ENCODE measurements around the gene WDR74. TPM values are rescaled to one million over a fixed set of nuclear protein-coding genes. Genes with fewer than 3 reads are reported as not detected.

WDR74 gene
- total and polyA plus RNA-seq, 2 of the 13 experiments (the other 11 are each of a cell fraction or from before 2014, with no cell fraction given): 77.0 to 83.3 TPM

DNA sequence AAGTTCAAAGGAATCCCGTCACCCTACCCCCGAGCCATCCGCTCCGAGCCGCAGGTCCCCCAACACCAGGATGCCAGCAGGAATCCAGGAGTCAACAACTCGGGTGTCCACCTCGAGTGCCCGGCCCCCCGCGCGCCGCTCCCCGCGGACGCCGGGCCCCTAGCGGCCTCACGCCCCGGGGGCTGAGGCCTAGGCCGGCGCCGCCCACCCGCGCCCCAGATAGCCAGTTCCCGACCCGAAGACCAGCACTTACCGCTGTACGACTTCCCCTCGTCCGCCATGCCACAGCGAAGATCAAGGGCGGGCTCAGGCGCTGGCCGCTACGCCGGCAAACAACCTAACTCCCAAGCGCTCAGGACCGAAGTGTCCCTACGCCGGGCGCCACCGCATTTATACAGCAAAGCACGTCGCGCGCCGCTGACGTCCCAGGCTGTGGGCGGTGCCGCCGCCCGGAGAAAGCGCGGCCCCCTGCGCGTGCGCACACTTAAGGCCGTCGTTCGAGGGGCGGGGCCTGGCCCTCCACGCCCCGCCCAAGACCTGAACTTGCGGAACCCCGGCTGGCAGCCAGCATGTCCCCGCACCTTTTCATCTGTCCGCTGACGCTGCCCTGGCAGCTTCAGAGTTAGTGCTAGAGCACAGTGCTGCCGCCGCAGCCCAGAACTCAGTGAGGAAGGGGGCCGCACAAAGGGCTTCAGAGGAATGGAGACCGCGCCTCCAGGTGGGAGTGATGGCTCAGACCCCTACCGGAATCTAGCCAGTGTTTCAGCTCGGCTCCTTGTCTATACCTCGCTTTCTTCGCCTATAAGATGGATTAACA lies 34.1 kb downstream of the WDR74 start, which contains the start of gene NXF1 (continued):
- TF ChIP-seq HOXA9 (CRISPR knock-in tag; IDR thresholded peaks at IDR 0.05; ENCODE audit: borderline replicate concordance): 0 out of 2 replicates have a peak, but pooled peaks have one; percentile 6
- TF ChIP-seq HNRNPH1 (optimal IDR thresholded peaks at IDR 0.05; ENCODE audit: low read depth, low read length): no peak
- TF ChIP-seq ZNF382 (CRISPR knock-in tag; IDR thresholded peaks at IDR 0.05; ENCODE audit: borderline replicate concordance): no peak
- TF ChIP-seq ZSCAN25 (CRISPR knock-in tag; IDR thresholded peaks at IDR 0.05): peak; percentile 74
- no peak for TF ChIP-seq ZNF180 (CRISPR knock-in tag; IDR thresholded peaks at IDR 0.05; ENCODE audit: borderline replicate concordance, low read depth)
- TF ChIP-seq PHF8 (CRISPR knock-in tag; IDR thresholded peaks at IDR 0.05): peak; percentile 98
- TF ChIP-seq ZNF564 (CRISPR knock-in tag; IDR thresholded peaks at IDR 0.05): peak; percentile 87
- no peak for TF ChIP-seq ZNF839 (CRISPR knock-in tag; IDR thresholded peaks at IDR 0.05; ENCODE audit: borderline replicate concordance)
- TF ChIP-seq SMARCE1 (IDR thresholded peaks at IDR 0.05; ENCODE audit: borderline replicate concordance): no peak
- no peak for TF ChIP-seq ZNF577 (CRISPR knock-in tag; IDR thresholded peaks at IDR 0.05; ENCODE audit: borderline replicate concordance, low read depth)
- no peak for TF ChIP-seq KAT2B (IDR thresholded peaks at IDR 0.05; ENCODE audit: borderline replicate concordance, low read depth, low read length)
- peak; percentile 58 for TF ChIP-seq FOXA3 (CRISPR knock-in tag; IDR thresholded peaks at IDR 0.05)
- peak; percentile 51; the same call in 1 of the 2 replicates for TF ChIP-seq CCDC6 (CRISPR knock-in tag; IDR thresholded peaks at IDR 0.05)
- TF ChIP-seq KDM6A (CRISPR knock-in tag; IDR thresholded peaks at IDR 0.05; ENCODE audit: low read depth): peak; percentile 33; the same call in 1 of the 2 replicates
- 0 out of 2 replicates have a peak, but pooled peaks have one; percentile 59 for TF ChIP-seq ZNF160 (CRISPR knock-in tag; IDR thresholded peaks at IDR 0.05)
- TF ChIP-seq ZBTB49 (CRISPR knock-in tag; IDR thresholded peaks at IDR 0.05; ENCODE audit: borderline replicate concordance): no peak
- TF ChIP-seq, protein P1, sequence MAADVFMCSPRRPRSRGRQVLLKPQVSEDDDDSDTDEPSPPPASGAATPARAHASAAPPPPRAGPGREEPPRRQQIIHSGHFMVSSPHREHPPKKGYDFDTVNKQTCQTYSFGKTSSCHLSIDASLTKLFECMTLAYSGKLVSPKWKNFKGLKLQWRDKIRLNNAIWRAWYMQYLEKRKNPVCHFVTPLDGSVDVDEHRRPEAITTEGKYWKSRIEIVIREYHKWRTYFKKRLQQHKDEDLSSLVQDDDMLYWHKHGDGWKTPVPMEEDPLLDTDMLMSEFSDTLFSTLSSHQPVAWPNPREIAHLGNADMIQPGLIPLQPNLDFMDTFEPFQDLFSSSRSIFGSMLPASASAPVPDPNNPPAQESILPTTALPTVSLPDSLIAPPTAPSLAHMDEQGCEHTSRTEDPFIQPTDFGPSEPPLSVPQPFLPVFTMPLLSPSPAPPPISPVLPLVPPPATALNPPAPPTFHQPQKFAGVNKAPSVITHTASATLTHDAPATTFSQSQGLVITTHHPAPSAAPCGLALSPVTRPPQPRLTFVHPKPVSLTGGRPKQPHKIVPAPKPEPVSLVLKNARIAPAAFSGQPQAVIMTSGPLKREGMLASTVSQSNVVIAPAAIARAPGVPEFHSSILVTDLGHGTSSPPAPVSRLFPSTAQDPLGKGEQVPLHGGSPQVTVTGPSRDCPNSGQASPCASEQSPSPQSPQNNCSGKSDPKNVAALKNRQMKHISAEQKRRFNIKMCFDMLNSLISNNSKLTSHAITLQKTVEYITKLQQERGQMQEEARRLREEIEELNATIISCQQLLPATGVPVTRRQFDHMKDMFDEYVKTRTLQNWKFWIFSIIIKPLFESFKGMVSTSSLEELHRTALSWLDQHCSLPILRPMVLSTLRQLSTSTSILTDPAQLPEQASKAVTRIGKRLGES (CRISPR knock-in tag; IDR thresholded peaks at IDR 0.05; ENCODE audit: borderline replicate concordance): no peak
- TF ChIP-seq ZNF720 (CRISPR knock-in tag; IDR thresholded peaks at IDR 0.05): no peak
- peak; percentile 88; the same call in 1 of the 2 replicates for TF ChIP-seq MEIS2 (CRISPR knock-in tag; IDR thresholded peaks at IDR 0.05)
- TF ChIP-seq XRCC5 (optimal IDR thresholded peaks at IDR 0.05; ENCODE audit: low read length): peak; percentile 29
- peak; percentile 77; the same call in 1 of the 2 replicates for TF ChIP-seq ZNF747 (CRISPR knock-in tag; IDR thresholded peaks at IDR 0.05; ENCODE audit: borderline replicate concordance)
- 0 out of 2 replicates have a peak, but pooled peaks have one; percentile 57 for TF ChIP-seq ZNF343 (CRISPR knock-in tag; IDR thresholded peaks at IDR 0.05)
- TF ChIP-seq HOXA7 (CRISPR knock-in tag; IDR thresholded peaks at IDR 0.05): no peak
- TF ChIP-seq TCF12 (IDR thresholded peaks at IDR 0.05): no peak
- no peak for TF ChIP-seq TCF12 (CRISPR knock-in tag; IDR thresholded peaks at IDR 0.05)
- TF ChIP-seq ZNF780A (CRISPR knock-in tag; IDR thresholded peaks at IDR 0.05): no peak; the same call in 1 of the 2 replicates
- peak; percentile 94 for TF ChIP-seq SRY (CRISPR knock-in tag; IDR thresholded peaks at IDR 0.05)

Data from HepG2 (cell line).